ENCODE data around the gene FOXO1. TPM values are rescaled to one million over a fixed set of nuclear protein-coding genes. Genes with fewer than 3 reads are reported as not detected.
"Not testable (repeated sequence)": the region's sequence is repeated elsewhere in the genome, so short reads cannot be mapped to it uniquely, and the experiment has no call there.

The FOXO1 gene
- total RNA-seq (2014; rRNA removed; shearing (Covaris generic)): 3.5 and 3.9 TPM in 2 replicates
- 2.6 and 4.4 TPM in 2 replicates for polyA plus RNA-seq (2014; cell fraction: nucleus; rRNA removed)

DNA sequence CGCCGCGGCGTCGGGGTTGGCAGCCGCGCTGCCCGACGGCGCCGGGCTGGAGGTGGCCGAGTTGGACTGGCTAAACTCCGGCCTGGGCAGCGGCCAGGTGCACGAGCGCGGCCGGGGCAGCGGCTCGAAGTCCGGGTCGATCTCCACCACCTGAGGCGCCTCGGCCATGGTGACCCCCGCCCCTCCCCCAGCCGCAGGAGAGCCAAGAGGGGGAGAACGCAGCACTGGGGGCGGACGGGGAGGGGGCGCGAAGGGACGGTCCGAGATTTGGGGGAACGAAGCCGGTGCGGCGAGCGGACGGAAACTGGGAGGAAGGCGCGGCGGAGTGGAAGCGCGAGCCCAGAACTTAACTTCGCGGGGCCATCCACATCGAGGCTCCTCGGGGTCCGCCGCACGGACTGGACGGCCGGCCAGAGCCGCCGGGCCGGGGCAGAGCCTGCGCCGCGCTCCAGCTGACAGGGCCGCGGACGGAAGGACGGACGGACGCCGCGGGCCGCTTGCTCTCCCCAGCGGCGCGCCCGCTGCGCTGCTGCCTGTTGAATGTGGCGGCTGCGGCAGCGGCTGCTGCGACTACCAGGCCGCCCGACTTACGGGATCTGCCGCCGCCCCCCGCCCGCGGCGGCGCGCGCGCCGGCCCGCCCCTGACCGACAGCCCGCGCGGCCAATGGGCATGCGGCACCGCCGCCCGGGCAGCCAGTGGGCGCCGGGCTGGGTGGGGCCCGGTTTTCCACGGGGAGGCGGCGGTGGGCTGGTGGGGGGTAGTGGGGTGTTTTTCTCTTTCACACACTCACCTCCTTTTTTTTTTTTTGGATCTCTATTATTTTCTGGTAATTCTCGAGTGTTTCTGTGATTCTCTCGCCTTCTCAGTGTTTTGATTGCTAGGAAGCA lies at the start of gene FOXO1:
Gene FOXO1 (minus strand): TSS at position 597 of the 888 bp plus-strand sequence. CDS start 429 bp downstream, at position 168.
- DNase-seq (ENCODE audit: extremely low read depth, low read depth): peak; percentile 69

DNA sequence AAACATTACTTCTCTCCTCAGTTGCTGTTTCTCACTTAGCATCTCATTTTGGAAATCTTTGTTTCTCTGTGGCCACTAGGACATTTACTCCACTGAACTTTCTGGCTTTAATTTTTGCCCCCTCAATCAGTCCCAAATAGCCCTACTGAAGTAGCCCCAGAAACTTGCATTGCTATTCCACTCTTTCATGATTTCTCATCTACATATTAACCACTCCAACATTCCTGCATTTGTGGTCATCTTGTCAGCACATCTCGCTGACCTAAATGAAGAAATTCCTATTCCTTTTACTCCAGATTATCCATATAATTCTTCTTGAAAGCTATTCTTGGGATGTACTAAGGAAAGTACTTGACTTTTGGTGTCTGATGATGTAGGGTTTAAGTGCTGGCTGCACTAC lies 48.0 kb upstream of the FOXO1 start:
- not testable (repeated sequence) for DNase-seq (ENCODE audit: extremely low read depth, low read depth)

DNA sequence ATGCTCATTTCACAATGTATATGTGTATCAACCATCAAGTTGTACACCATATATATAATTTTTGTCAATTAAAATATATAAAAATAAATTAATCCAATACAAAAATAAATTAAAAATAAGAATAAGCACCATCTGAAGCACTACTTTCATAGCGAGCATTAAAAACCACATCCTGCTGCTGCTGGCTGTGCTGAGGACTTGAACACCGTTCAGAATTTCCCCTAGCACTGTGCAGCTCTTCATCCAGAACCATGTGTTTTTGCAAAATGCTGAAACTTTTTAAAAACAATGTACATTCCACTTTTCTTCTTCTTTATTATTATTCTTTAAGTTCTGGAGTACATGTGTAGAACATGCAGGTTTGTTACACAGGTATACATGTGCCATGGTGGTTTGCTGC lies 40.0 kb upstream of the FOXO1 start:
- DNase-seq (ENCODE audit: extremely low read depth, low read depth): no peak

DNA sequence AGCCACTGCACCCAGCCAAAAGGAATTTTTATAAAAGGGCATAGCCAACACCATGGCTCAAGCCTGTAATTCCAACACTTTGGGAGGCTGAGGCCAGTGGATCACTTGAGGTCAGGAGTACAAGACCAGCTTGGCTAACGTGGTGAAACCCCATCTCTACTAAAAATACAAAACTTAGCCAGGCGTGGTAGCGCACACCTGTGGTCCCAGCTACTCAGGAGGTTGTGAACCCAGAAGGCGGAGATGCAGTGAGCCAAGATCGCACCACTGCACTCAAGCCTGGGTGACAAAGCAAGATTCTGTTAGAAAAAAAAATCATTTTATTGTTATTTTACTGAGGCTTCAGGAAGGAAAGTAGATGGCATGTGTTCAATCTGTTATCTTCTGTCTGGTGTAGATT lies 31.3 kb upstream of the FOXO1 start:
- DNase-seq (ENCODE audit: extremely low read depth, low read depth): no peak

DNA sequence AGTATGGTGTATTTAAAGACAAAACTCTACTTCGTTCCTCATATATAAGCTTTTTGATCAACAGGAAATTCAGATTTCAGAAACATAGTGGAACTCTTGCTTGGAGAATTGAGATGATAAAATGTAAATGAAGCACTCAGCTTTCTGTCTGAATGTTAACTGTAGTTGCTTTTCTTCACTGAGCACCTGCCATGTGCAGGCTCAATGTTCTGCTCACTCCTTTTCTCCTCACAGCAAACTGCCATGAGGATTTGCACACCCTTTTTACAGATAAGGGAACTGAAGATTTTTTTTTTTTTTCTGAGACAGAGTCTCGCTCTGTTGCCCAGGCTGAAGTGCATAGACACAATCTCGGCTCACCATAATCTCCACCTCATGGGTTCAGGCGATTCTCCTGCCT lies 28.0 kb upstream of the FOXO1 start:
- no peak for DNase-seq (ENCODE audit: extremely low read depth, low read depth)

DNA sequence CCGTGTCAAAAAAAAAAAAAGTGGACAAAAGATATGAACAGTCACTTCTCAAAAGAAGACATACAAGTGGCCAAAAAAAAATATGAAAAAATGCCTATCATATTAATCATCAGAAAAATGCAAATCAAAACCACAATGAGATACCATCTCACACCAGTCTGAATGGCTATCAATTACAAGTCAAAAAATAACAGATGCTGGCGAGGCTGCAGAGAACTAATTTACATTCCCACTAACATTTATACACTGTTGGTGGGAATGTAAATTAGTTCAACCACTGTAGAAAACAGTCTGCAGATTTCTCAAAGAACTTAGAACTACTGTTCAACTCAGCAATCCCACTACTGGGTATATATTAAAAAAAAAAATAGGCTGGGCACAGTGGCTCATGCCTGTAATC lies 26.5 kb upstream of the FOXO1 start:
- no peak for DNase-seq (ENCODE audit: extremely low read depth, low read depth)

DNA sequence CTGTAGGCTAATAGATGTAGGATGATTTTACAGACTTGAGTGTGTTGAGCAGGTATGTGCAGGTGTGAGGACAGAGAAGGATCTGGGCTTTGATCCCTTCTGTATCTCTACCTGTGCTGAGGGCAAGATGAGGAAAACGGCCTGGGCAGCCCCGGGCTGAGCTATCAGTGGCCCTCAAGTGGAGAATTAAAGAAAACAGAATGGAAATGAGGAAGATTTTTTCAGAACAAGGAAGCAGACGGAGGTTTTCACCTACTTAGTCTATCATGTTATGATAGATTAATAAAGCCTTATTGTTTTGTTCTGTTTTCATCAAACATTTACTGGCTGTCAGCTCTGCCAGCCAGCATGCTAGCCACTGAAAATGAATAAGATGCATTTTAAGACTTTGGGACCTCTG lies 22.3 kb upstream of the FOXO1 start:
- DNase-seq (ENCODE audit: extremely low read depth, low read depth): no peak

DNA sequence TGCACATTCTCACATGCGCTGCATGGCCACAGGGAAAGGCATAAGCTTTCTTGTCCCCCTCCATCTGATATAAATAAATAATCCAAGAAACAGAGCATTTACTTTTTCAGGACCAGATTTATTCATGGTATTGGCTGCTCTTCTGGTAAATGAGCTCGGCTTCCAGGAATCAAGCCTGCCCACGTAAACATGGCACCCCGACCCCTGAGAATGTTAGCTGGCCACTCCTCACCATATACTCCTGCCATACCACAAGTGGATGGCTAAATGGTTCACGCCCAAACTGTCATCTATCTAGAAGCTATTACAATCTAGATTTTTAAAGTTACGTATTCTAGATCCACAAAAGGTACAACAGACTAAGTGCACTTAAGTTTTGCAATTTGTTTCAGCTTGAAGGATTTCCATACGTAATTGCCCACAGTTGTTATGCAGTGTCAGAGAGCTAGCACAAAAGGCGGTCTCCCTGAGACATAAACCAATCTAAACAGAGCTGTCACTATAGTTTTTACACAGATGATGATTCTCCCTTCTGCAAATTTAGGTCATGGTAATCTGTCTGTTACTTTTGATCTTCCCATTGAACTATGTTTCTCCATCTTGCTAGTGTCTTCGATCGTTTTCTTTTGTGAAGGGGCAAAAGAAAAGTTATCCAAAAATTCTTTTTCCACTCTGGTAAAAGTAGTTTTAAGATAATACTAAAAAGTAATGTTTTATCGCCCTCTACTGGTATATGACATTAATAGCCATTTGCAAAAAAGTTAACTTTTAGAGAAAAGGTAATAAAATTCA lies 16.2 kb upstream of the FOXO1 start:
- no peak for DNase-seq (ENCODE audit: extremely low read depth, low read depth)

DNA sequence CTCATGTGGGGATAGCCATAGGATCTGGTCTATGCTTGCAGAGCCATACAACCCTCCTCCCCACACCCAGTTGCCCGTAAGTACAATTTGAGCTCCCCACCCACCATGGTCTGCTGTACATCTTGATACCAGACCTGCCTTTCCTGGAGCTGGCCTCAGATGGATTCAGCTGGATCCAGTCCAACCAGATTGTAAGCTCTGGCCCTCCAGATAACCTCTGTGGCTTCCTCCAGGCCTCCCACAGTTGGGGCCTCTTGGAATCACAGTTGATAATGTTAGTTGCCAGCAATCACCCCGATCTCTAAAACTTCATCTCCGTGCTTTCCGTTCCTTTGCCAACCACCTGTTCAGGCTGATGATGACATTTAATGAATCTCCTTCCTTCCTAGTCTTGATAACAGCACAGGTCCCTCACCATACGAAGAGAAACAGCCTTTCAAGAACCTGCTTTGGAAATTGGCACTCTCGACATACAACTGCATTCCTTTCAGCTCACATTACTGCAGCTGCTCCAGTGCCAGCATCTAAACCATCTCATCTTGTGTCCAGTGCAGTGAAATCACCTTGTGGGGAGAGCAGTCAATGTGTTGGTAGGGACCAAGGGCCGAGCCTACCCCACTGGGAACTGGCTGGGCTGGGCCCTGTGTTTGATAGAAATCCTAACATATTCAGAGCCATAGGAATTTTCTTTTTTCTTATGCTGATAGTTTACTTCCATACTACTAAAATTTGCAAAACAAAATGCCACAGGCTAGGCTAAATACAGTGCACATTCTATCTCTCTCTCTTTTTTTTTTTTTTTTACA lies 15.1 kb upstream of the FOXO1 start:
- no peak for DNase-seq (ENCODE audit: extremely low read depth, low read depth)

DNA sequence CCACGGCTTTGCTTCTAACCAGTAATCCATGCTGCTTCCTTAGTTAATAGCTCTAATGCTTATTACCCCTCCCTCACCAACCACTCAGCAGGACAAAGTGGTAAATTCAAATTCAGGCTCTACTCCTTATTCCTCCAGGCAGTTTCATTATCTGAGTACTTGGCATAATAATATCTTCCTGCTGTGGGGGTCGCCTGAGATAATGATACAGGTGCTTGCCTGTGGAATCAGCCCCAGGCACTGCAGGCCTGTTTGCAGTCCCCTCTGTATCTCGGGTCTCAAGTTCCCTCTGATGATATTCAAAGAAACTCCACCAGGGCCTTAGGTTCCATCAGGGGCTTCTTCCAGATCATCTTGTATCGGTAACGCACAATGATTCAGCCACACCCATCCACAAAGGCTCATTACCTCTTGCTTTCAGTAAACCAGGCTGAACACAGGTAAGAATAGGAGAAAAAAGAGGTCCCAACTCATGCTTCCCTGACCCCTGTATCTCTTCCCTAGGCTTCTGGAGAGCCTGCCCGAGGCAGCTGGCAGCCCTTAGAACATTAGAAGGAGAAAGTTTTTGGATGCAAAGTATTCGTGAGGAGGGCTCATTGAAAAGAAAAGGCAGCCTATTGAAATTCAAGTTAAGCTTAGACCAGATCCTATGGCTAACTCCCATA lies 14.3 kb upstream of the FOXO1 start:
- DNase-seq (ENCODE audit: extremely low read depth, low read depth): no peak

DNA sequence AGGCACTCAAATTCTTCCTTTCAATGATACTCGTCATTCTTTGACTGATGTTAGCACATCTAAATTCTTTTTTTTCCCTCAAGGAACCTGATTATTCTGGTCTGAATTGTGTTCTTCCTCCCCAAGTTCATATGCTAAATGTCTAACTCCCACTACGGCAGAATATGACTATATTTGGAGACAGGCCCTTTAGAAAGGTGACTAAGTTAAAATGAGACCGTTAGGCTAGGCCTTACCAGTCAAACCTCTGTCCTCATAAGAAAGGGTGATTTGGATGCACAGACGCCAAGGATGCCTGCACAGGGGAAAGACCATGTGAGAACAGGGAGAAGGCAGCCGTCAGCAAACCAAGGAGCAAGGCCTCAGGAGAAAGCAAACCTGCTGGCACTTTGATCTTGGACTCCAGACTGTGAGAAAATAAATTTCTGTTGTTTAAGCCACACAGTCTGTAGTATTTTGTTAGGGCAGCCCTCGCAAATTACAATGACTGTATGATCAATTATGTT lies 13.1 kb upstream of the FOXO1 start:
- no peak for DNase-seq (ENCODE audit: extremely low read depth, low read depth)

DNA sequence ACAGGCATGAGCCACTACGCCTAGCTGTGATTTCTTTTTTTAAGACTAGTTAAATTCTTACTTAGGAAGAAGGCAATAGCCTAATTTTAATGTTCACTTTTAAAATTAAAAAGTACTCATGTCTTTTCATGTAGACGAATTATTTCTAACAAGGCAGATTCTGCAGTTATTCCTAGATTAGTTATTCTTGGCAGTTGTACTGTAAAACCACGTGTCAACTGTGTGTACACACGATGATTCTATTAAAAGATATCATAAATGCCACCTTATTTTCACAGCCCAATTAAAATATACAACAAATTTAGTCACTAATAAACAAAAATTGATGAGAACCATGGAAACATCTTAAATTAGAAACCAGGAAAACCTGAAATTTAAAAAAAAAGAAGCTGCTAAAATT lies 10.6 kb upstream of the FOXO1 start:
- DNase-seq (ENCODE audit: extremely low read depth, low read depth): no peak

DNA sequence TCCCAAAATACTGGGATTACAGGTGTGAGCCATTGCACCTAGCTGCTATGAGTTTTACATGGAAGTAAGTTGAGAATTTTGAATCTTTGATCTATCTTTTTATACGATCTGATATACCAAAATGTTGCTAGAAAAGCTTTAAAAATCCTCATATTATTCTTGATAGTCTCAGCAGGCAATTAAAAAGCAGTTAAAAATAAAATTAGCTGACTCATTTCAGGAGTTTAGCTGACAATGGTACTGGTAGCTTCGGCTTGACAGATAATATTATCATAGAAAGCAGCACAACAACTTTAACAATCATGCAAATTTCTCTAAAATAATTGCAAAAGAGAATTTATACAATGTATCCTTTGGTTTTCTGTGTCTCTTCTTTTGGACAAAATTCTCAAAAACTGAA lies 9.6 kb upstream of the FOXO1 start:
- DNase-seq (ENCODE audit: extremely low read depth, low read depth): no peak

DNA sequence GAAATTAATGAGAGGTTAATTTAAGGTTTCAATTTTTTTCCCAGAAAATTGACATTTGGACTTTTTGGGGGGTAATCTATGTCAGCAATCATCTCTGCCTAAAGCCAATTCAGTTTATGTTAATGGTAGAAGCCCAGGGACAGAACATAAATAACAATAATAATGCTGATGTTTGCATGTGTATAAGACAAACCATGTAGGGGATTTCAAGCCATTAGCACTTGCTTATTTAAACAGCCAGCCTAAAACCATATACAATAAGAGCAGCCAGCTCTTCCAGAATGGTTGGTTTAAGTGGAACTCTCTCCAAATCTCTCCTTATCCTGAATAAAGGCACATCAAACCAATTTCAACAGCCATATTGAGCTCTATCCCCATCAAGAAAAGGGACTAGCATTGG lies 7.0 kb upstream of the FOXO1 start:
- no peak for DNase-seq (ENCODE audit: extremely low read depth, low read depth)

DNA sequence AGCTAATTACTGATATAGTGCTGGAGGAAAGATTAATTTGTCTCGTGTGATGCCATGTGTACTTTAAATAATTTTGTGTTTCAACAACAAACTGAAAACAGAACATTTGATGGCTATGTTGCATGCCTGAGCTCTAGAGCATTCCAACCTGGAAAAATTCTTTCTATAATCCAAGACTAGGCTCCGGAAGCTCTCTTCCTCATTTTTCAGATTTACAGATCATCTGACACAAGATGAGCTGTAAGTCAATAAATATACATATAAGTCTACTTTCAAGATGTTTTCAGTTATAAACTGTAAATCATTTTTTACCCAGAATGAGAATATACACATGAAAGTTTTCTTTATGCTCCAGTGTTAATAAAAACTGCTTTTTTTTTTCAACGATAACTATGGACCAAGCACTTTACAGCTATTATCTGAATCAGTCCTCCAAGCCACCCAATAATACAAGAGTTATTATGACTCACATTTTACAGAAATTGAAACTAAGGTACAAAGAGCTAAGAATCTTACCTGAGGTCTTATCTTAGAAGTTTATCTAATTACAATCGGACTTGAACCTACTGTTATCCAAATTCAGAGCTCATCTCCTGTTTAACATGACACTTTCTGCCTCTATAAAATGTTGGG lies 6.4 kb upstream of the FOXO1 start:
- no peak for DNase-seq (ENCODE audit: extremely low read depth, low read depth)

DNA sequence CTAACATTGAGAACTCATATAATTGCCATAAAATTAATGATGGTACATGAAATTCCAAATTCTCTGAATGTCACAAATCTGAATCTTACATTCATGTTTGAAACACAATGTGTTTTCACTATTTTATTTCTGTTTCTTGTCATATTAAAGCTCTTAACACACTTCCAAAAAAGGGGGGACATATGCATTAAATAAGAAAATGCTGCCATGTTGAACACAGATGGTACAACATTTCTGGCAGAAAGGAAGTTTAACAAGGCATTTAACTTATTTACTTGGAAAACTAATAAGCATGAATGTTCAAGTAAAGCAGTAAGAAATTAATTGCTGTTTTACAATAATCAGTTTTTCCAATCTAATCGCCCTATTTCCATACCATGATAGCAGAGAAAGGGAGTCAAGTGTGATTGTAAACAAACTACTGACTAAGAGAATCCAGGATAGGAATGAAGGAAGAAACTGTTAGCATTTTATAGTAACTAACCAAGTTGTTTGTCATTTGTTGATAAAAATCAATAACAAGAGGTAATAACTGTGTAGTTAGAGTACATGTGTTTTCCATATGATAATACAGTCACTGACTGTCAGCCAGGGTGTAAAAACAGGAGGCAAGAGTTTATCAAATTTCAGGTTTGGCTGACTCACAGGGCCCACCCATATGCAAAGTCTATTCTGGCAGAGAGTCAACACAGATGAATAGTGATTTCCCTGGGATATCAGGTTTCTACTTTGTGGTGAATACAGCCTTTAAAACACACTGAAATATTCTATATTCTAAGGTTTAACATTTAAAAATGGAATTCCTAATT lies 5.7 kb upstream of the FOXO1 start:
- DNase-seq (ENCODE audit: extremely low read depth, low read depth): peak; percentile 51

DNA sequence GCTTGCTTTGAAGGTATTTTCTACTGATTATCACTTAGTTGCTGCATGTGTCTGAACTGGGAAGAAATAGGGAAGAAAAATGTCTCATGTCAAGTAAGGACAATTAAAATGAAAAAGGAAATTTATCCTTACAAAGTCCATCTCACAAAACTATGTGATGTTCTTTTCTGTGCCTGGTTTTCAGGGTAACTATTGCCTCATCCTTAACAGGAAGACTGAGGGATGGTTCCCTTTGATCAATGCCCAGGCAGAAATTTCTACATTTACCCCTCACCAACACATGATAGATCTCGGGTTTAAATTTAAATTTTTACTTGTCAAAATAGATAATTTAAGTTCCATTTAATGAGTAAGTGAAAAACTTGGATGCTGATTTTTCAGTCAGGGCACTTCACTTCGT lies 3.9 kb upstream of the FOXO1 start:
- no peak for DNase-seq (ENCODE audit: extremely low read depth, low read depth)

DNA sequence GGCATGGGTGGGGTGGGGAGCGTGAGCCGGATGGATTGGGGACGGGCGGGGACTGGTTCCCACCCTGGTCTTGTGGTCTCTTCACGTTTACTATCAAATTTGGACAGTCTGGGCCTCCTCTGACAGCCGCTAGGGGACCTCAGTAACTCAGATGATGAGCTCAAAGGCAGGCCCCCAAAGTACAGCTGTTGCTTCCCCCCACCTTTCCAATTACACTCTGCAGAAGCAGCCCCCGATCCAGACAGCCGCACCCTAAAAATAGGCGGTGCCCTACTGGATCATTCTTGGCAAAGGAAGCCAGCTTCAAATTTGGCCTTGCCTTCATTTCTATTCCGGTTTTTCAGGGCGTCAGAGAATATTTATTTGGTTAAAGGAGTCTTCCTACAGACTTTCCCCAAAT lies 1.9 kb upstream of the FOXO1 start:
- peak; percentile 21 for DNase-seq (ENCODE audit: extremely low read depth, low read depth)

DNA sequence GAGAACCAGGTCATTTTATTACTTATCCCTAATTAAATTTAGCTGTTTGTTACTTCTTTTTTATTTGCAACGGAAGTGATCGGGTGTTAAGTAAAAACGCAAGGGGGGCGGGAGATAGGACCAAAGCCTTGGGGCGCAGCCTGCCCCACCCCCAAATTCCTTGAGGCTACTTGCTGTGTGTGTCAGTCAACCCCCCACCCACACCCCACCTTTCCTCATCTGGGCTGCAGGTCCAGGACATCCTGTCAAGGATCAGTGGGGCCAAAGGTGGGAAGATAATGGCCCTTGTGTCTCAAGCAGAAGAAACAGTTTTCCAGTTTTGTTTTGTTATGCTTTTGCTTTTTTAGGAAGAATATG lies 1.2 kb upstream of the FOXO1 start:
- no peak for DNase-seq (ENCODE audit: extremely low read depth, low read depth)
